Measurements from ENCODE around the gene ZNF48. TPM values are rescaled to one million over a fixed set of nuclear protein-coding genes. Genes with fewer than 3 reads are reported as not detected.

Gene ZNF48
- total RNA-seq, 4 donors from 2014 or later: 6.3 to 12.1 (median 8.1) TPM

- whole genome bisulfite sequencing: 53% methylated on average over 4 of the region's 4 CpGs
- Histone ChIP-seq H3K4me1 (peaks cover 5% of the 10 kb centered on the region), H3K36me3 (no peaks in the 10 kb centered on the region), H3K27me3 (no peaks in the 10 kb centered on the region), H3K27ac (no peak overlapping the region), H3K9me3 (no peaks in the 10 kb centered on the region), H3K4me3 (no peak overlapping the region)
- DNase-seq (ENCODE audit: low spot score in 2 of 2): no peak
- TF ChIP-seq POLR2A (IDR thresholded peaks at IDR 0.05) (no peak), EP300 (IDR thresholded peaks at IDR 0.05) (no peak), CTCF (IDR thresholded peaks at IDR 0.05) (no peak), POLR2AphosphoS5 (IDR thresholded peaks at IDR 0.05) (no peak)
Observed at GRCh38 chr16:30434852-30435251, 39.6 kb downstream of the ZNF48 start.

- no peaks in the 10 kb centered on the region for H3K4me1 ChIP-seq
- WGBS: 76% methylated on average over 3 of the region's 3 CpGs
- no peaks in the 10 kb centered on the region for H3K36me3 ChIP-seq
- H3K9me3 ChIP-seq: no peaks in the 10 kb centered on the region
- no peak overlapping the region for H3K4me3 ChIP-seq
- H3K27ac ChIP-seq: no peak overlapping the region
- TF ChIP-seq POLR2A (IDR thresholded peaks at IDR 0.05): no peak
- H3K27me3 ChIP-seq: no peaks in the 10 kb centered on the region
- DNase-seq (ENCODE audit: low spot score in 2 of 2): no peak
Observed at GRCh38 chr16:30437511-30438046, 42.4 kb downstream of the ZNF48 start.

- no peak for TF ChIP-seq POLR2AphosphoS5 (IDR thresholded peaks at IDR 0.05)
- no peak for TF ChIP-seq CTCF (IDR thresholded peaks at IDR 0.05)
- TF ChIP-seq POLR2A (IDR thresholded peaks at IDR 0.05): no peak
- TF ChIP-seq EP300 (IDR thresholded peaks at IDR 0.05): no peak
- no peaks in the 10 kb centered on the region for H3K9me3 ChIP-seq
- no peaks in the 10 kb centered on the region for H3K27me3 ChIP-seq
- DNase-seq (ENCODE audit: low spot score in 2 of 2): no peak
- H3K4me1 ChIP-seq: peaks cover 7% of the 10 kb centered on the region
- no peak overlapping the region for H3K4me3 ChIP-seq
- H3K27ac ChIP-seq: no peak overlapping the region
- H3K36me3 ChIP-seq: peaks cover 10% of the 10 kb centered on the region
- 85% methylated on average over 5 of the region's 5 CpGs for WGBS
Observed at GRCh38 chr16:30438835-30439234, 43.6 kb downstream of the ZNF48 start.

GRCh38 chr16:30439720-30440348 is 44.6 kb downstream of the ZNF48 start:
- Histone ChIP-seq H3K4me3 (no peak overlapping the region), H3K9me3 (no peaks in the 10 kb centered on the region), H3K36me3 (peaks cover 10% of the 10 kb centered on the region), H3K27me3 (no peaks in the 10 kb centered on the region), H3K4me1 (peaks cover 17% of the 10 kb centered on the region), H3K27ac (no peak overlapping the region)
- TF ChIP-seq CTCF (IDR thresholded peaks at IDR 0.05) (no peak), EP300 (IDR thresholded peaks at IDR 0.05) (no peak), POLR2AphosphoS5 (IDR thresholded peaks at IDR 0.05) (no peak), POLR2A (IDR thresholded peaks at IDR 0.05) (no peak)
- DNase-seq (ENCODE audit: low spot score in 2 of 2): no peak
- WGBS: 85% methylated on average over 6 of the region's 6 CpGs

- Histone ChIP-seq H3K27ac (no peak overlapping the region), H3K4me3 (no peak overlapping the region), H3K36me3 (peaks cover 10% of the 10 kb centered on the region), H3K9me3 (no peaks in the 10 kb centered on the region), H3K4me1 (peaks cover 24% of the 10 kb centered on the region), H3K27me3 (no peaks in the 10 kb centered on the region)
- TF ChIP-seq EP300 (IDR thresholded peaks at IDR 0.05) (no peak), POLR2A (IDR thresholded peaks at IDR 0.05) (no peak), CTCF (IDR thresholded peaks at IDR 0.05) (no peak)
- no peak for DNase-seq (ENCODE audit: low spot score in 2 of 2)
- WGBS: 82% methylated on average over 2 of the region's 2 CpGs
Observed at GRCh38 chr16:30443631-30444030, 48.4 kb downstream of the ZNF48 start.
